HepG2 (cell line): ENCODE data around the gene PTPRE.

Experiments
- DNMT1 ChIP-seq: sonication (generic); formaldehyde crosslinking; IDR thresholded peaks from 2 replicates; pipeline ENCODE4 v1.5.1; 2020; ENCODE audit warnings: mild to moderate bottlenecking, missing genetic modification reagents
- FOXM1 ChIP-seq: sonication (generic); formaldehyde crosslinking; IDR thresholded peaks from 2 replicates; pipeline ENCODE4 v1.5.0; 2020; ENCODE audit warnings: missing genetic modification reagents
- PHF21A ChIP-seq: sonication (generic); formaldehyde crosslinking; IDR thresholded peaks from 2 replicates; pipeline ENCODE4 v1.5.0; 2020; ENCODE audit warnings: mild to moderate bottlenecking, missing genetic modification reagents
- RFX1 ChIP-seq: fragments of 450-650 bp; IDR thresholded peaks from 2 replicates; pipeline ENCODE4 v1.6.1; 2017
- RNF2 ChIP-seq: fragments of 450-650 bp; conservative IDR thresholded peaks from 2 replicates; pipeline ENCODE4 v1.6.1; 2016; ENCODE audit warnings: low read depth
- WIZ ChIP-seq: sonication (generic); formaldehyde crosslinking; IDR thresholded peaks from 2 replicates; pipeline ENCODE4 v1.5.1; 2020; ENCODE audit warnings: mild to moderate bottlenecking, missing genetic modification reagents
- ZNF589 ChIP-seq: sonication (generic); formaldehyde crosslinking; conservative IDR thresholded peaks from 2 replicates; pipeline ENCODE4 v1.8.0; 2022; ENCODE audit warnings: mild to moderate bottlenecking, moderate library complexity, missing genetic modification reagents

- no peak for TF ChIP-seq WIZ (CRISPR knock-in tag)
- no peak for TF ChIP-seq FOXM1 (CRISPR knock-in tag)
- TF ChIP-seq ZNF589 (CRISPR knock-in tag), result no peak
- no peak for TF ChIP-seq PHF21A (CRISPR knock-in tag)
- no peak for TF ChIP-seq RNF2
- TF ChIP-seq DNMT1, result no peak
- no peak for TF ChIP-seq RFX1
Measured at GRCh38 chr10:128125416-128125943, 218.6 kb downstream of the PTPRE start.
